ENCODE measurements around the gene TSPAN9. TPM values are rescaled to one million over a fixed set of nuclear protein-coding genes. Genes with fewer than 3 reads are reported as not detected.

Gene TSPAN9
- total and polyA plus RNA-seq, 9 of the 15 experiments (the other 6 are each of a cell fraction or from before 2014, with no cell fraction given), result 0.23 to 2.1 (median 0.60) TPM; not detected in 2

- TF ChIP-seq RAD21 (CRISPR knock-in tag; conservative IDR thresholded peaks at IDR 0.05 in 1 of 2, IDR thresholded peaks at IDR 0.05 in 1 of 2), result peak; percentile 41 to 70
- peak; percentile 65 for TF ChIP-seq MEIS2 (IDR thresholded peaks at IDR 0.05; ENCODE audit: partially characterized antibody)
- TF ChIP-seq JUND (IDR thresholded peaks at IDR 0.05; ENCODE audit: borderline replicate concordance, low read depth, low read length), result peak; percentile 19; the same call in 1 of the 2 replicates
- no peak; the same call in 2 of the 3 replicates for TF ChIP-seq JUND (tag; IDR thresholded peaks at IDR 0.05; ENCODE audit: borderline replicate concordance, low read depth, low read length)
- peak; percentile 37; the same call in 1 of the 2 replicates for TF ChIP-seq REST (IDR thresholded peaks at IDR 0.05; ENCODE audit: borderline replicate concordance)
- no peak for TF ChIP-seq REST (CRISPR knock-in tag; IDR thresholded peaks at IDR 0.05; ENCODE audit: low read depth)
- TF ChIP-seq, protein P1, sequence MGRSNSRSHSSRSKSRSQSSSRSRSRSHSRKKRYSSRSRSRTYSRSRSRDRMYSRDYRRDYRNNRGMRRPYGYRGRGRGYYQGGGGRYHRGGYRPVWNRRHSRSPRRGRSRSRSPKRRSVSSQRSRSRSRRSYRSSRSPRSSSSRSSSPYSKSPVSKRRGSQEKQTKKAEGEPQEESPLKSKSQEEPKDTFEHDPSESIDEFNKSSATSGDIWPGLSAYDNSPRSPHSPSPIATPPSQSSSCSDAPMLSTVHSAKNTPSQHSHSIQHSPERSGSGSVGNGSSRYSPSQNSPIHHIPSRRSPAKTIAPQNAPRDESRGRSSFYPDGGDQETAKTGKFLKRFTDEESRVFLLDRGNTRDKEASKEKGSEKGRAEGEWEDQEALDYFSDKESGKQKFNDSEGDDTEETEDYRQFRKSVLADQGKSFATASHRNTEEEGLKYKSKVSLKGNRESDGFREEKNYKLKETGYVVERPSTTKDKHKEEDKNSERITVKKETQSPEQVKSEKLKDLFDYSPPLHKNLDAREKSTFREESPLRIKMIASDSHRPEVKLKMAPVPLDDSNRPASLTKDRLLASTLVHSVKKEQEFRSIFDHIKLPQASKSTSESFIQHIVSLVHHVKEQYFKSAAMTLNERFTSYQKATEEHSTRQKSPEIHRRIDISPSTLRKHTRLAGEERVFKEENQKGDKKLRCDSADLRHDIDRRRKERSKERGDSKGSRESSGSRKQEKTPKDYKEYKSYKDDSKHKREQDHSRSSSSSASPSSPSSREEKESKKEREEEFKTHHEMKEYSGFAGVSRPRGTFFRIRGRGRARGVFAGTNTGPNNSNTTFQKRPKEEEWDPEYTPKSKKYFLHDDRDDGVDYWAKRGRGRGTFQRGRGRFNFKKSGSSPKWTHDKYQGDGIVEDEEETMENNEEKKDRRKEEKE (IDR thresholded peaks at IDR 0.05; ENCODE audit: borderline replicate concordance in 1 of 2, control insufficient read depth in 1 of 2, low read depth in 2 of 2, low read length in 1 of 2), result no peak
Measured at GRCh38 chr12:3034067-3034750, 43.0 kb upstream of the TSPAN9 start (continued).

Measured in K562 (cell line).